RWPE2 (cell line): ENCODE measurements around the gene CLCNKB.
"Not testable (repeated sequence)": the region's sequence is repeated elsewhere in the genome, so short reads cannot be mapped to it uniquely, and the experiment has no call there.

Experiments used
- ATAC-seq: fragments of 200-7000 bp; cut with Tn5 transposase; 3 replicates; pipeline ENCODE4 v1.9.1; 2021; ENCODE audit warnings: low read depth
- DNase-seq: peaks from one replicate; pipeline ENCODE4 v3.0.0-alpha.2; 2020; ENCODE audit warnings: low spot score
- H3K27ac ChIP-seq: fragments of 450-650 bp; 2 replicates; pipeline ENCODE4 v1.5.1; 2017; ENCODE audit warnings: mild to moderate bottlenecking; ENCODE audit not compliant: poor library complexity, severe bottlenecking
- H3K27me3 ChIP-seq: fragments of 250-450 bp; sonication (Bioruptor Pico); 2 replicates; pipeline ENCODE4 v1.5.1; 2021; ENCODE audit warnings: mild to moderate bottlenecking, moderate library complexity; ENCODE audit not compliant: insufficient read depth, poor library complexity, severe bottlenecking
- H3K36me3 ChIP-seq: fragments of 250-450 bp; sonication (Bioruptor Pico); 2 replicates; pipeline ENCODE4 v1.5.1; 2020; ENCODE audit warnings: low read depth, mild to moderate bottlenecking, moderate library complexity
- H3K4me1 ChIP-seq: fragments of 250-450 bp; sonication (Bioruptor Pico); 2 replicates; pipeline ENCODE4 v1.5.1; 2021; ENCODE audit warnings: mild to moderate bottlenecking, moderate library complexity; ENCODE audit not compliant: insufficient read depth, poor library complexity, severe bottlenecking
- H3K4me3 ChIP-seq: fragments of 250-450 bp; sonication (Bioruptor Pico); 2 replicates; pipeline ENCODE4 v1.5.1; 2021; ENCODE audit warnings: mild to moderate bottlenecking, moderate library complexity; ENCODE audit not compliant: severe bottlenecking
- H3K9me3 ChIP-seq: fragments of 250-450 bp; sonication (Bioruptor Pico); 2 replicates; pipeline ENCODE4 v1.5.1; 2021; ENCODE audit warnings: mild to moderate bottlenecking, moderate library complexity; ENCODE audit not compliant: severe bottlenecking
- TF ChIP-seq, protein P1 (sequence below): fragments of 450-650 bp; IDR thresholded peaks from one replicate; pipeline ENCODE4 v1.5.1; 2017; ENCODE audit warnings: mild to moderate bottlenecking, moderate library complexity; ENCODE audit not compliant: poor library complexity, severe bottlenecking

Gene CLCNKB

DNA sequence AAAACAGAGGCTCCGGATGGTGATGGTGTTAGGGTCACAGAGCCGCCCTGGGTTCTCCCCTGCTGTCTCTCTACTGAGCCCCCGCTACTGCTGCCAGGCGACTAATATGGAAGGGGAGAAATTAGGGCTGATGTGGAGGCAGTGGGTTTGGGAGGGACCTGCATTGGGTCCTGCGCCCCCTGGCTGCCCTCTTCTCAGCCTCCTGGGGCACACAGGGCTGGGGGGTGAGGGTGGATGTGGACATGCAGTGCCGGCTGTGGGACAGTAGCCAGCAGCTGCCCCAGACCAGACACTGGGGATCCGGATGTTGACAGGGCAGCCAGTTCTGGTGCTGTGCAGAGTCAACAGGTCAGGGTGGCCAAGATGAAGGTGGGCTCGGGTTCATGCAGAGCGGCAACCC is 1.5 kb upstream of the CLCNKB start:
- H3K27ac ChIP-seq, result no peak overlapping the region
- H3K36me3 ChIP-seq, result no peaks in the 10 kb centered on the region
- no peaks in the 10 kb centered on the region for H3K4me1 ChIP-seq
- TF ChIP-seq, protein P1, sequence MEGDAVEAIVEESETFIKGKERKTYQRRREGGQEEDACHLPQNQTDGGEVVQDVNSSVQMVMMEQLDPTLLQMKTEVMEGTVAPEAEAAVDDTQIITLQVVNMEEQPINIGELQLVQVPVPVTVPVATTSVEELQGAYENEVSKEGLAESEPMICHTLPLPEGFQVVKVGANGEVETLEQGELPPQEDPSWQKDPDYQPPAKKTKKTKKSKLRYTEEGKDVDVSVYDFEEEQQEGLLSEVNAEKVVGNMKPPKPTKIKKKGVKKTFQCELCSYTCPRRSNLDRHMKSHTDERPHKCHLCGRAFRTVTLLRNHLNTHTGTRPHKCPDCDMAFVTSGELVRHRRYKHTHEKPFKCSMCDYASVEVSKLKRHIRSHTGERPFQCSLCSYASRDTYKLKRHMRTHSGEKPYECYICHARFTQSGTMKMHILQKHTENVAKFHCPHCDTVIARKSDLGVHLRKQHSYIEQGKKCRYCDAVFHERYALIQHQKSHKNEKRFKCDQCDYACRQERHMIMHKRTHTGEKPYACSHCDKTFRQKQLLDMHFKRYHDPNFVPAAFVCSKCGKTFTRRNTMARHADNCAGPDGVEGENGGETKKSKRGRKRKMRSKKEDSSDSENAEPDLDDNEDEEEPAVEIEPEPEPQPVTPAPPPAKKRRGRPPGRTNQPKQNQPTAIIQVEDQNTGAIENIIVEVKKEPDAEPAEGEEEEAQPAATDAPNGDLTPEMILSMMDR, result no peak
- DNase-seq (no peak), ATAC-seq (no peak)
- no peaks in the 10 kb centered on the region for H3K27me3 ChIP-seq
- no peak overlapping the region for H3K4me3 ChIP-seq
- H3K9me3 ChIP-seq, result no peaks in the 10 kb centered on the region

GRCh38 chr1:16042654-16043053 is 928 bp upstream of the CLCNKB start:
- not testable (repeated sequence) for H3K27me3 ChIP-seq, H3K4me3 ChIP-seq, H3K36me3 ChIP-seq, H3K27ac ChIP-seq, DNase-seq, ATAC-seq, H3K9me3 ChIP-seq, H3K4me1 ChIP-seq

DNA sequence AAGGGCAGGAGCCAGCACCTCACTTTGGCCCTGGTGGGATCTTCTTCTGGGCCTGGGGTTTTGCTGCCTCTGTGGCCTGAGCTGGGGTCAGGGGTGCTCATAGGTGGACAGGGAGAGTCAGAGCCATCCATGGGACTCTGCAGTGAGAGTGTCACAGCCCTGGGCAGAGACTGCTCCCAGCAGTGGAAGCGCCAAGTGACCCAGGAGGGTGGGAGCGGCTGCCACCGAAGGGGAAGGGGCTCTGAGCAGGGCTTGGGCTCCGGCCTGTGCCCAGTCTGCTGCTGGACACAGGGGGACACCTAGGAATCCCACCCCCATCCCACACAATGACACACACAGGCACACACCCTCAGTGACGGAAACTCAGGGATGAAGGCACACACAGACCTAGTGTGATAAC is 368 bp downstream of the CLCNKB start:
- H3K9me3 ChIP-seq, result no peaks in the 10 kb centered on the region

DNA sequence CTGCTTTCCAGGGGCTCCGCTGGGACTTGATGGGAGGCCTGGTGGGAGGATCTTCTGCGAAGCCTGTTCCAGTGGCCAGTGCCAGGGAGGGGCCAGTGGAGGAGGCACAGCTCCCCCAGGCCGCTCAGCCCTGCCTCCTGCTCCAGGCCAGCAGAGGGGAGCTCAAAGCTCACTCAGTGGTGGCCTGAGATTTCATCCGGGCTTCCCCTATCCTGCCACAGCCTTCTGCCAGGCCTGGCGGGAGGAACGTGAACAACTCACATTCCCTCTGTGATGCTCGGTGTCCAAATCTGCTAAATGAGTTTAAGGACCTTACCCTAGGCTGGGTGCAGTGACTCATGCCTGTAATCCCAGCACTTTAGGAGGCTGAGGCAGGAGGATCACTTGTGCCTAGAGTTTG is 3.3 kb downstream of the CLCNKB start:
- H3K27me3 ChIP-seq, result no peaks in the 10 kb centered on the region
- no peaks in the 10 kb centered on the region for H3K36me3 ChIP-seq
- H3K27ac ChIP-seq, result no peak overlapping the region
- H3K4me1 ChIP-seq, result no peaks in the 10 kb centered on the region
- H3K9me3 ChIP-seq, result no peaks in the 10 kb centered on the region
- ATAC-seq (no peak), DNase-seq (no peak)
- H3K4me3 ChIP-seq, result no peak overlapping the region
- TF ChIP-seq, protein P1, result no peak

More for the DNA sequence above, 368 bp downstream of the CLCNKB start:
- no peaks in the 10 kb centered on the region for H3K27me3 ChIP-seq
- H3K4me1 ChIP-seq, result no peaks in the 10 kb centered on the region
- no peaks in the 10 kb centered on the region for H3K36me3 ChIP-seq
- TF ChIP-seq, protein P1, result no peak
- H3K27ac ChIP-seq, result no peak overlapping the region
- no peak for DNase-seq
- H3K4me3 ChIP-seq, result no peak overlapping the region
- no peak for ATAC-seq

GRCh38 chr1:16047791-16048475 is 4.4 kb downstream of the CLCNKB start:
- TF ChIP-seq, protein P1, result no peak
- ATAC-seq (no peak), DNase-seq (no peak)
- Histone ChIP-seq H3K27ac (no peak overlapping the region), H3K9me3 (no peaks in the 10 kb centered on the region), H3K4me3 (no peak overlapping the region), H3K27me3 (no peaks in the 10 kb centered on the region), H3K36me3 (no peaks in the 10 kb centered on the region), H3K4me1 (no peaks in the 10 kb centered on the region)
